H1 (cell line): ENCODE results near the gene ANKIB1. TPM values are rescaled to one million over a fixed set of nuclear protein-coding genes. Genes with fewer than 3 reads are reported as not detected.

Experiments
- CTCF ChIA-PET: fragments of 300-600 bp; sonication (Branson Sonifier 250); formaldehyde crosslinking; loops from one replicate; lab custom pipeline; 2021; ENCODE audit not compliant: partially characterized antibody; lab: Charles Lee
- POLR2A ChIA-PET: fragments of 300-600 bp; sonication (Branson Sonifier 250); formaldehyde crosslinking; loops from one replicate; lab custom pipeline; 2021; ENCODE audit warnings: inconsistent platforms; ENCODE audit not compliant: partially characterized antibody; lab: Charles Lee
- DNase-seq, 2 experiments: peaks; one replicate each; pipeline versions ENCODE4 v3.0.0 to v3.0.0-alpha.2; 2010 to 2022; ENCODE audit warnings: low spot score in 2 of 2, low read depth in 1 of 2, mixed read lengths in 1 of 2
- FAIRE-seq: peaks from 2 replicates; lab custom pipeline; 2011; peaks lifted over from hg19 to GRCh38; lab: Jason Lieb, UNC
- H2AFZ ChIP-seq: 2 replicates; pipeline ENCODE4 v1.8.1; 2012; ENCODE audit warnings: low read length, inconsistent platforms
- H2AK5ac ChIP-seq: 2 replicates; pipeline ENCODE4 v1.6.1; 2013; ENCODE audit warnings: low read depth, low read length
- H2BK120ac ChIP-seq: replicated peaks from 2 replicates; pipeline ENCODE3; 2013; ENCODE audit warnings: low read depth, low read length, inconsistent platforms
- H2BK12ac ChIP-seq: 2 replicates; pipeline ENCODE4 v1.6.1; 2013; ENCODE audit warnings: low read depth, low read length
- H2BK15ac ChIP-seq: 2 replicates; pipeline ENCODE4 v1.6.1; 2013; ENCODE audit warnings: low read length
- H2BK20ac ChIP-seq: 2 replicates; pipeline ENCODE4 v1.6.1; 2013; ENCODE audit warnings: low read length
- H2BK5ac ChIP-seq: 2 replicates; pipeline ENCODE4 v1.6.1; 2013; ENCODE audit warnings: low read depth, low read length
- H3K14ac ChIP-seq: 2 replicates; pipeline ENCODE4 v1.6.1; 2013; ENCODE audit warnings: inconsistent platforms; ENCODE audit not compliant: insufficient read length
- H3K18ac ChIP-seq: 2 replicates; pipeline ENCODE4 v1.6.1; 2013; ENCODE audit warnings: low read length; ENCODE audit errors: extremely low read depth
- H3K23ac ChIP-seq: 2 replicates; pipeline ENCODE4 v1.6.1; 2013; ENCODE audit warnings: inconsistent platforms; ENCODE audit not compliant: insufficient read length
- H3K23me2 ChIP-seq: 2 replicates; pipeline ENCODE4 v1.6.1; 2013; ENCODE audit warnings: low read depth, low read length
- H3K27ac ChIP-seq: 2 replicates; pipeline ENCODE4 v1.6.1; 2011; ENCODE audit warnings: low read depth, low read length, inconsistent platforms
- H3K27me3 ChIP-seq, 4 experiments: replicated peaks in 1 of 4; 1 replicate in 1 of 4; 2 replicates in 3 of 4; pipeline versions ENCODE4 v1.6.1 to v1.8.1; 2011 to 2013; ENCODE audit warnings: low read length in 3 of 4, mild to moderate bottlenecking in 3 of 4, inconsistent platforms in 2 of 4, mixed read lengths in 2 of 4, moderate library complexity in 1 of 4; ENCODE audit not compliant: control insufficient read depth in 3 of 4, insufficient read depth in 3 of 4; ENCODE audit errors: extremely low read depth in 1 of 4
- H3K36me3 ChIP-seq, 4 experiments: 2 replicates each; pipeline versions ENCODE4 v1.6.1 to v1.8.1; 2011 to 2013; ENCODE audit warnings: mild to moderate bottlenecking in 4 of 4, low read length in 3 of 4, moderate library complexity in 2 of 4, control low read depth in 1 of 4, inconsistent platforms in 1 of 4; ENCODE audit not compliant: insufficient read depth in 4 of 4, control insufficient read depth in 2 of 4
- H3K4ac ChIP-seq: replicated peaks from 2 replicates; pipeline ENCODE3; 2013; ENCODE audit warnings: low read length, low read depth, mixed read lengths, inconsistent platforms; ENCODE audit not compliant: insufficient read length
- H3K4me1 ChIP-seq, 4 experiments: replicated peaks in 1 of 4; 1 replicate in 1 of 4; 2 replicates in 3 of 4; pipeline versions ENCODE4 v1.6.1 to v1.8.1; 2011 to 2013; ENCODE audit warnings: low read length in 3 of 4, inconsistent platforms in 2 of 4, mixed read lengths in 1 of 4; ENCODE audit not compliant: insufficient read depth in 4 of 4, control insufficient read depth in 3 of 4
- H3K4me2 ChIP-seq, 2 experiments: 2 replicates each; pipeline versions ENCODE4 v1.6.1 to v1.8.1; 2011 to 2013; ENCODE audit warnings: low read depth in 2 of 2, low read length in 2 of 2, control low read depth in 1 of 2, inconsistent platforms in 1 of 2, mild to moderate bottlenecking in 1 of 2; ENCODE audit not compliant: insufficient read depth in 1 of 2
- H3K4me3 ChIP-seq, 4 experiments: fragments of 200-600, 300-600 bp in 1 of 4; sonication (generic), shearing (Covaris generic), sonication (Bioruptor Twin) in 1 of 4; 2 replicates each; pipeline versions ENCODE4 v1.5.1 to v1.8.1; 2011 to 2016; ENCODE audit warnings: low read length in 4 of 4, low read depth in 3 of 4, control low read depth in 2 of 4, inconsistent platforms in 2 of 4, mild to moderate bottlenecking in 2 of 4, mixed read lengths in 1 of 4, moderate library complexity in 1 of 4; ENCODE audit not compliant: insufficient read depth in 2 of 4; ENCODE audit errors: extremely low read depth in 1 of 4
- H3K56ac ChIP-seq: replicated peaks from 2 replicates; pipeline ENCODE3; 2013; ENCODE audit warnings: low read depth, mild to moderate bottlenecking, mixed read lengths, low read length, inconsistent platforms; ENCODE audit not compliant: insufficient read length
- H3K79me1 ChIP-seq: 2 replicates; pipeline ENCODE4 v1.6.1; 2013; ENCODE audit warnings: low read depth, low read length, control low read depth
- H3K79me2 ChIP-seq, 2 experiments: 2 replicates each; pipeline versions ENCODE4 v1.6.1 to v1.8.1; 2012 to 2013; ENCODE audit warnings: low read length in 2 of 2, mild to moderate bottlenecking in 2 of 2, inconsistent platforms in 1 of 2; ENCODE audit not compliant: insufficient read depth in 2 of 2, control insufficient read depth in 1 of 2
- H3K9ac ChIP-seq, 4 experiments: replicated peaks in 1 of 4; 1 replicate in 1 of 4; 2 replicates in 3 of 4; pipeline versions ENCODE4 v1.6.1 to v1.8.1; 2011 to 2013; ENCODE audit warnings: low read depth in 3 of 4, low read length in 3 of 4, control low read depth in 2 of 4, mild to moderate bottlenecking in 2 of 4, moderate library complexity in 2 of 4, inconsistent platforms in 1 of 4; ENCODE audit errors: extremely low read depth in 1 of 4
- H3K9me3 ChIP-seq, 2 experiments: 2 replicates each; pipeline versions ENCODE4 v1.6.1 to v1.8.1; 2012 to 2013; ENCODE audit warnings: mild to moderate bottlenecking in 2 of 2, moderate library complexity in 2 of 2, control low read depth in 1 of 2, inconsistent platforms in 1 of 2, low read depth in 1 of 2, low read length in 1 of 2, mixed read lengths in 1 of 2; ENCODE audit not compliant: insufficient read depth in 2 of 2
- H4K20me1 ChIP-seq, 2 experiments: replicated peaks in 1 of 2; 2 replicates each; pipeline versions ENCODE3 to v1.8.1; 2011 to 2013; ENCODE audit warnings: inconsistent platforms in 2 of 2, low read length in 2 of 2, mild to moderate bottlenecking in 1 of 2; ENCODE audit not compliant: insufficient read depth in 2 of 2, control insufficient read depth in 1 of 2
- H4K5ac ChIP-seq: 2 replicates; pipeline ENCODE4 v1.6.1; 2013; ENCODE audit warnings: low read length, low read depth, mixed read lengths, inconsistent platforms; ENCODE audit not compliant: insufficient read length
- H4K8ac ChIP-seq: 2 replicates; pipeline ENCODE4 v1.8.0; 2013; ENCODE audit warnings: mild to moderate bottlenecking, moderate library complexity, low read length, inconsistent platforms; ENCODE audit not compliant: insufficient read depth; ENCODE audit errors: extremely low read depth
- H4K91ac ChIP-seq: replicated peaks from 2 replicates; pipeline ENCODE3; 2013; ENCODE audit warnings: low read length, mixed read lengths, inconsistent platforms; ENCODE audit not compliant: insufficient read length
- CEBPB ChIP-seq: IDR thresholded peaks from 2 replicates; pipeline ENCODE4 v1.6.1; 2012; ENCODE audit warnings: low read depth, low read length
- SIN3A ChIP-seq, 2 experiments: IDR thresholded peaks in 1 of 2; conservative IDR thresholded peaks in 1 of 2; 2 replicates each; pipeline ENCODE4 v1.6.1; 2011 to 2012; ENCODE audit warnings: low read length in 2 of 2, improper control_type of control experiment in 1 of 2, low read depth in 1 of 2, mild to moderate bottlenecking in 1 of 2
- SRF ChIP-seq: IDR thresholded peaks from 2 replicates; pipeline ENCODE4 v1.6.1; 2011; ENCODE audit warnings: mild to moderate bottlenecking, low read depth, low read length, moderate library complexity
- TBP ChIP-seq: IDR thresholded peaks from 2 replicates; pipeline ENCODE4 v1.6.1; 2011; ENCODE audit warnings: low read depth, low read length, improper control_type of control experiment
- WGBS, 2 experiments: shearing (Covaris generic) in 1 of 2; methylation state at CpG; one replicate each; pipeline versions ENCODE4 v1.1.6 to v1.1.7; 2013 to 2015; ENCODE audit warnings: low lambda C conversion rate in 2 of 2, mixed read lengths in 2 of 2, inconsistent platforms in 1 of 2, low coverage in 1 of 2, missing lambda C conversion rate in 1 of 2; ENCODE audit not compliant: insufficient replicate concordance in 2 of 2, insufficient coverage in 1 of 2, insufficient read length in 1 of 2; ENCODE audit errors: extremely low coverage in 1 of 2, missing lambda C conversion rate in 1 of 2; 5-methylcytosine and 5-hydroxymethylcytosine counted together
- polyA plus RNA-seq, 7 experiments: library from polyadenylated mRNA; depleted of rRNA in 3 of 7; stranded (reverse) in 5 of 7; unstranded in 2 of 7; fragments of >200 nt in 5 of 7; fragments of 200-250 nt in 2 of 7; gene quantifications; 1 replicate in 5 of 7; 2 replicates in 1 of 7; 4 replicates in 1 of 7; pipeline versions ENCODE4 v1.2.1 to v1.2.3, GENCODE V29; 2011 to 2013; ENCODE audit warnings: missing spikeins in 2 of 7, mixed read lengths in 2 of 7
- total RNA-seq: library from RNA; stranded (reverse); fragmentation: NEBNext Ultra II Directional; extraction: Animal tissue kit (Norgen Biotek cat#: 25700); gene quantifications from 2 replicates; pipeline ENCODE4 v1.2.1, GENCODE V29; 2021
- TF ChIP-seq, protein P1 (sequence below): IDR thresholded peaks from 2 replicates; pipeline ENCODE4 v1.6.1; 2012; ENCODE audit warnings: inconsistent platforms

Gene ANKIB1
- total and polyA plus RNA-seq, 2 of the 8 experiments (the other 6 are each of a cell fraction or from before 2014, with no cell fraction given), result 19.2 to 43.0 TPM

GRCh38 chr7:92360387-92360786 lies 114.6 kb downstream of the ANKIB1 start:
- no peak overlapping the region for H2BK5ac ChIP-seq
- POLR2A ChIA-PET, result no interaction called here
- H3K79me2 ChIP-seq, result no peaks in the 10 kb centered on the region
- H3K4me2 ChIP-seq, result no peak overlapping the region
- no peak for FAIRE-seq
- H3K23ac ChIP-seq, result no peak overlapping the region
- H3K18ac ChIP-seq, result no peak overlapping the region
- H3K36me3 ChIP-seq, result peaks cover 0 to 9% (median 0%) of the 10 kb centered on the region in 4 experiments; a peak in 2 of 8 replicates
- no peak overlapping the region for H3K9ac ChIP-seq
- H2BK120ac ChIP-seq, result no peak overlapping the region
- H2BK12ac ChIP-seq, result no peak overlapping the region
- no peaks in the 10 kb centered on the region for H3K79me1 ChIP-seq
- H3K4me3 ChIP-seq, result no peak overlapping the region
- no peak overlapping the region for H3K56ac ChIP-seq
- H2AK5ac ChIP-seq, result no peak overlapping the region
- H2BK15ac ChIP-seq, result no peak overlapping the region
- no peak overlapping the region for H4K91ac ChIP-seq
- H2AFZ ChIP-seq, result no peak overlapping the region
- no peaks in the 10 kb centered on the region for H3K4me1 ChIP-seq
- no peak overlapping the region for H3K14ac ChIP-seq
- H4K8ac ChIP-seq, result no peak overlapping the region
- 0 out of 2 replicates have a peak, but pooled peaks cover 2% of the 10 kb centered on the region for H3K23me2 ChIP-seq
- no peaks in the 10 kb centered on the region for H3K9me3 ChIP-seq
- WGBS, 2 experiments, result 83% methylated on average over 1 of the region's 1 CpG; no CpG with 5 or more reads in 1 of the 2 experiments
- no peak overlapping the region for H4K5ac ChIP-seq
- CTCF ChIA-PET, result interaction anchor here (1.3 to 1.5 kb wide), 2 partner anchors 78 to 87 kb away, joined by 3 to 4 read pairs; partner anchors contain the start of gene GATAD1
- no peaks in the 10 kb centered on the region for H4K20me1 ChIP-seq
- TF ChIP-seq CEBPB (no peak), SIN3A (conservative IDR thresholded peaks at IDR 0.05 in 1 of 2, IDR thresholded peaks at IDR 0.05 in 1 of 2; ENCODE audit: low read depth in 1 of 2, low read length in 2 of 2) (no peak), SRF (no peak), TBP (no peak)
- TF ChIP-seq, protein P1, sequence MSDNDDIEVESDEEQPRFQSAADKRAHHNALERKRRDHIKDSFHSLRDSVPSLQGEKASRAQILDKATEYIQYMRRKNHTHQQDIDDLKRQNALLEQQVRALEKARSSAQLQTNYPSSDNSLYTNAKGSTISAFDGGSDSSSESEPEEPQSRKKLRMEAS, result no peak
- H3K4ac ChIP-seq, result no peak overlapping the region
- DNase-seq, result no peak
- H3K27ac ChIP-seq, result no peak overlapping the region
- H3K27me3 ChIP-seq, result no peaks in the 10 kb centered on the region
- H2BK20ac ChIP-seq, result no peak overlapping the region
